Measurements from ENCODE around the gene STARD6.

GRCh38 chr18:54335638-54336173, 22.0 kb downstream of the STARD6 start:
- TF ChIP-seq, protein P1, sequence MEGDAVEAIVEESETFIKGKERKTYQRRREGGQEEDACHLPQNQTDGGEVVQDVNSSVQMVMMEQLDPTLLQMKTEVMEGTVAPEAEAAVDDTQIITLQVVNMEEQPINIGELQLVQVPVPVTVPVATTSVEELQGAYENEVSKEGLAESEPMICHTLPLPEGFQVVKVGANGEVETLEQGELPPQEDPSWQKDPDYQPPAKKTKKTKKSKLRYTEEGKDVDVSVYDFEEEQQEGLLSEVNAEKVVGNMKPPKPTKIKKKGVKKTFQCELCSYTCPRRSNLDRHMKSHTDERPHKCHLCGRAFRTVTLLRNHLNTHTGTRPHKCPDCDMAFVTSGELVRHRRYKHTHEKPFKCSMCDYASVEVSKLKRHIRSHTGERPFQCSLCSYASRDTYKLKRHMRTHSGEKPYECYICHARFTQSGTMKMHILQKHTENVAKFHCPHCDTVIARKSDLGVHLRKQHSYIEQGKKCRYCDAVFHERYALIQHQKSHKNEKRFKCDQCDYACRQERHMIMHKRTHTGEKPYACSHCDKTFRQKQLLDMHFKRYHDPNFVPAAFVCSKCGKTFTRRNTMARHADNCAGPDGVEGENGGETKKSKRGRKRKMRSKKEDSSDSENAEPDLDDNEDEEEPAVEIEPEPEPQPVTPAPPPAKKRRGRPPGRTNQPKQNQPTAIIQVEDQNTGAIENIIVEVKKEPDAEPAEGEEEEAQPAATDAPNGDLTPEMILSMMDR (IDR thresholded peaks at IDR 0.05) = no peak
- TF ChIP-seq POLR2A (IDR thresholded peaks at IDR 0.05) (no peak), POLR2AphosphoS5 (IDR thresholded peaks at IDR 0.05) (no peak), EP300 (IDR thresholded peaks at IDR 0.05) (no peak)

All from upper lobe of left lung (tissue), 4 donors.